Immature natural killer cell (primary cell): ENCODE results near the gene REEP6. TPM values are rescaled to one million over a fixed set of nuclear protein-coding genes. Genes with fewer than 3 reads are reported as not detected.

ENCODE experiments used
- DNase-seq, 3 donors: peaks; one replicate each; pipeline ENCODE4 v3.0.0; 2022; ENCODE audit warnings: mixed read lengths in 1 of 3
- H3K27ac Mint-ChIP-seq, 6 donors: one replicate each; pipeline ENCODE4 v1.8.0; 2020; ENCODE audit warnings: mixed read lengths in 6 of 6, mild to moderate bottlenecking in 5 of 6, inconsistent platforms in 4 of 6, moderate library complexity in 3 of 6
- H3K27me3 Mint-ChIP-seq, 3 donors: one replicate each; pipeline ENCODE4 v1.8.0; 2020 to 2021; ENCODE audit warnings: low read depth in 3 of 3, mild to moderate bottlenecking in 3 of 3, mixed read lengths in 3 of 3, moderate library complexity in 3 of 3, inconsistent platforms in 1 of 3
- H3K36me3 Mint-ChIP-seq, 3 donors: one replicate each; pipeline ENCODE4 v1.8.0; 2020; ENCODE audit warnings: mixed read lengths in 3 of 3, inconsistent platforms in 2 of 3, mild to moderate bottlenecking in 2 of 3
- H3K4me1 Mint-ChIP-seq, 2 donors: one replicate each; pipeline ENCODE4 v1.8.0; 2020; ENCODE audit warnings: inconsistent platforms in 2 of 2, mild to moderate bottlenecking in 2 of 2, mixed read lengths in 2 of 2, moderate library complexity in 1 of 2
- H3K4me3 Mint-ChIP-seq, 5 donors: one replicate each; pipeline ENCODE4 v1.8.0; 2020; ENCODE audit warnings: mild to moderate bottlenecking in 5 of 5, mixed read lengths in 5 of 5, inconsistent platforms in 3 of 5, moderate library complexity in 3 of 5
- H3K9me3 Mint-ChIP-seq, 6 donors: one replicate each; pipeline ENCODE4 v1.8.0; 2020; ENCODE audit warnings: mild to moderate bottlenecking in 6 of 6, mixed read lengths in 6 of 6, inconsistent platforms in 4 of 6, moderate library complexity in 3 of 6
- polyA plus RNA-seq, 3 donors: library from polyadenylated mRNA; unstranded; fragments of 300-500 nt; fragmentation: Illumina TruSeq; gene quantifications; one replicate each; pipeline ENCODE4 v1.2.3, GENCODE V29; 2021

REEP6 gene
- polyA plus RNA-seq, 3 donors from 2014 or later: 4.0 to 7.1 (median 6.4) TPM

DNA sequence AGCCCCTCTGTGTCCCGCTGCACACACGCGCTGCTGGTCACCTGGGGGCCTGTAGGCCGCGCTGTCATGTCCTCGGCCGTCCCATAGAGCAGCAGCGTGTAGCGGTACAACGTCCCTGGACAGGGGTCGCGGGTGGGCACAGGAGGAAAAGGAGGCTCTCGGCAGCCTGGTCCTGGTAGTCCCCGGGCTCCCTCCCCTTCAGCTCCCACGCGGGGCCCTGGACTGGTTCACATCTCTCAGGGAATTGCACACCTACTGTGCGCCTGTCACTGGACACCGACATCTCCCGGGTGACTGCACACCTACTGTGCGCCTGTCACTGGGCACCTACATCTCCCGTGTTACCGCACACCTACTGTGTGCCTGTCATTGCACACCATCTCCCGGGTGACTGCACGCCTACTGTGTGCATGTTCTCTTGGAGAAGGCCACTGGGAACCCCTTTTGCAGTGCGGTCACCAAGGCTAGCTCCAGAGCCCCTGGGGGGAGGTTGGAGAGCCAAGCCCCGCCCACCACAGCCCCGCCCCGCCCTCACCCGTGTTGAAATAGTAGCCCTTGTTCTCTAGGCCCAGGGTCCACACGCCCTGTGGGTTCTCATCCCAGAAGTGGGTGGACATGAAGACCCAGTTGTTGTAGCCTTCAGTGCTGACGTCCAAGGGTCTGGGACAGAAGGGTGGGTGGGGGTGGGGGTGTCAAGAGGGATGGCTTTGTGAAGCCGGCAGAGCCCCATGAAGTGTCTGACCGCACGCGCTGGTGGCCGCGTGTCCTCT is 8.4 kb upstream of the REEP6 start:
- no peak for DNase-seq
- peaks cover 3 to 8% (median 5%) of the 10 kb centered on the region in 3 donors for H3K27me3 Mint-ChIP-seq
- H3K4me1 Mint-ChIP-seq: peaks cover 9 to 12% of the 10 kb centered on the region in 2 donors
- H3K36me3 Mint-ChIP-seq: peaks cover 0 to 4% (median 0%) of the 10 kb centered on the region in 3 donors
- H3K4me3 Mint-ChIP-seq: no peak overlapping the region
- no peaks in the 10 kb centered on the region for H3K9me3 Mint-ChIP-seq
- H3K27ac Mint-ChIP-seq: peak overlapping the region in 1 of 6 donors; percentile 42

DNA sequence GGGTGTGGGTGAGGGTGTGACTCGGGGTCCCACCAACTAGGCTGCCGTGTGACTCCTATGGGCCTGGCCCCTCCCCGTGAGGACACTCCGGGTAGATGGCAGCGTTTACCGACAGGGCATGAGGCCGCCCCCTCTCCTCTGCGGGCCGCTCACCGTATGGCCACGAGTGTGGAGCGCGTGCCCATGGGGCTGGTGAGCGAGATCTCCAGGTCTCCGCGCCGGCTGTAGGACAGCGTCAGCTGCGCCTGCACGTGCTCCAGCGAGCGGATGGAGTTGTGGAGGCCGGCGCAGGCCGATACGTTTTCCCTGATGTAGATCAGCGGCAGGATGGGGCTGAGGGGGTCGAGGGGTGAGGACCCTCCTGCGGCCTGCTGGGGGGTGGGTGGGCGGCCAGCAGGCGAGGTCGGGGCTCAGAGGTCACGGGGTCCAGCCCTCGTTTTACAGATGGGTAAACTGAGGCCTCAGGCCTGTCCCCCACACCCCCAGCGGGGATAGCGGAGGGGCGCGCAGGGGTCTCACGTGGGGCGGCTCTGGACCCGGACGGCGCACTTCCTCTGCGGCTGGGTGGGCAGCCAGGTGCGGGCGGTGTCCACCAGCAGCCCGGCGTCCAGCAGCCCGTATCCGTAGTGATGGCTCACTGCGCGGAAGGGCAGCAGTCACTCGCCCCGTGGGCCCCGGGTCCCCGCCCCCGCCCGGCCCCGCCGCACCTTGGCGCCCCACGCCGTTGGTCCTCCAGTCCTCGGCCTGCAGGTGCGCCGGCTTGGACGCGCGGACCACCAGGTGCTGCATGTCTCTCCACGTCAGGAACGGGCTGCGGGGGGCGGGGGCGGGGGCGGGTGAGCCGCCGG is 7.6 kb upstream of the REEP6 start:
- Mint-ChIP-seq H3K9me3 (no peaks in the 10 kb centered on the region), H3K4me3 (no peak overlapping the region), H3K36me3 (peaks cover 0 to 4% (median 0%) of the 10 kb centered on the region in 3 donors), H3K4me1 (peaks cover 6 to 9% of the 10 kb centered on the region in 2 donors), H3K27me3 (peaks cover 3 to 8% (median 5%) of the 10 kb centered on the region in 3 donors), H3K27ac (no peak overlapping the region)
- no peak for DNase-seq

DNA sequence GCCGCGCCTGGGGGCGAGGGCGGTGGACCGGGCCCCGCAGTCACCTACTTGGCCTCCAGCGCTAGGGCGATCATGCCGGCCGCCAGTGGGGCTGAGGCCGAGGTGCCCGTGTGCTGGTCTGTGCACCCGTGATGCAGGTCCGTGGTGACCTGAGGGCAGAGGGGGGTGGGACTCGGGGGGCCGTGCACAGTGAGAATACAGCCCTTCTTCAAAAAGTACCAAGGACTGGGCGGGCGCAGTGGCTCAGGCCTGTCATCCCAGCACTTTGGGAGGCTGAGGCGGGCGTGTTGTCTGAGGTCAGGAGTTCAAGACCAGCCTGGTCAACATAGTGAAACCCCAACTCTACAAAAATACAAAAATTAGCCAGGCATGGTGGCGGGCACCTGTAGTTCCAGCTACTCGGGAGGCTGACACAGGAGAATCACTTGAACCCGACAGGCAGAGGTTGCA is 7.0 kb upstream of the REEP6 start:
- no peak overlapping the region for H3K4me3 Mint-ChIP-seq
- H3K9me3 Mint-ChIP-seq: no peaks in the 10 kb centered on the region
- H3K27me3 Mint-ChIP-seq: peaks cover 3 to 7% (median 4%) of the 10 kb centered on the region in 3 donors
- peaks cover 4 to 6% of the 10 kb centered on the region in 2 donors for H3K4me1 Mint-ChIP-seq
- DNase-seq: no peak
- no peak overlapping the region for H3K27ac Mint-ChIP-seq
- H3K36me3 Mint-ChIP-seq: peaks cover 0 to 3% (median 0%) of the 10 kb centered on the region in 3 donors

- Mint-ChIP-seq H3K9me3 (no peaks in the 10 kb centered on the region), H3K4me3 (no peak overlapping the region), H3K27me3 (peaks cover 6 to 7% (median 6%) of the 10 kb centered on the region in 3 donors), H3K27ac (no peak overlapping the region), H3K4me1 (peaks cover 11 to 14% of the 10 kb centered on the region in 2 donors), H3K36me3 (no peaks in the 10 kb centered on the region)
- no peak for DNase-seq
Observed at GRCh38 chr19:1486720-1487575, 4.0 kb upstream of the REEP6 start.

GRCh38 chr19:1487576-1488281 is 3.3 kb upstream of the REEP6 start:
- Mint-ChIP-seq H3K27ac (no peak overlapping the region), H3K4me3 (no peak overlapping the region), H3K27me3 (peaks cover 6 to 7% (median 6%) of the 10 kb centered on the region in 3 donors), H3K4me1 (peaks cover 12 to 14% of the 10 kb centered on the region in 2 donors), H3K36me3 (no peaks in the 10 kb centered on the region), H3K9me3 (no peaks in the 10 kb centered on the region)
- no peak for DNase-seq

DNA sequence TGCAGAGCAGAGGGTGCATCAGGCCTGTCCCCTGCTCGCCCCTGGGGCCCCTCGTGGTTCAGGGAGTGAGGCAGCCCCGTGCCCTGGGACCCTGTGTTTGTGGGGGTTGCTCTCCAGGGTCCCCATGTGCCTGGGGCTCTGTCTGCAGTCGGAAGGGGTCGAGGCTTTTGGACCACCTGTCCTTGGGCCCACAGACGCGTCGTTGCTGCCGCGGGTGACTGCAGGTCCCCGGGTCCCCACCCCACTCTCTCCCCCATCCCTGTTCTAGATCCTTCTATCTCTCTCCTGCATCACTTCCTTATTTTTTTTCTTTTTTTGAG is 2.7 kb upstream of the REEP6 start:
- no peaks in the 10 kb centered on the region for H3K9me3 Mint-ChIP-seq
- no peak for DNase-seq
- no peak overlapping the region for H3K27ac Mint-ChIP-seq
- no peak overlapping the region for H3K4me3 Mint-ChIP-seq
- no peaks in the 10 kb centered on the region for H3K36me3 Mint-ChIP-seq
- peaks cover 12 to 14% of the 10 kb centered on the region in 2 donors for H3K4me1 Mint-ChIP-seq
- peaks cover 6 to 7% (median 6%) of the 10 kb centered on the region in 3 donors for H3K27me3 Mint-ChIP-seq

DNA sequence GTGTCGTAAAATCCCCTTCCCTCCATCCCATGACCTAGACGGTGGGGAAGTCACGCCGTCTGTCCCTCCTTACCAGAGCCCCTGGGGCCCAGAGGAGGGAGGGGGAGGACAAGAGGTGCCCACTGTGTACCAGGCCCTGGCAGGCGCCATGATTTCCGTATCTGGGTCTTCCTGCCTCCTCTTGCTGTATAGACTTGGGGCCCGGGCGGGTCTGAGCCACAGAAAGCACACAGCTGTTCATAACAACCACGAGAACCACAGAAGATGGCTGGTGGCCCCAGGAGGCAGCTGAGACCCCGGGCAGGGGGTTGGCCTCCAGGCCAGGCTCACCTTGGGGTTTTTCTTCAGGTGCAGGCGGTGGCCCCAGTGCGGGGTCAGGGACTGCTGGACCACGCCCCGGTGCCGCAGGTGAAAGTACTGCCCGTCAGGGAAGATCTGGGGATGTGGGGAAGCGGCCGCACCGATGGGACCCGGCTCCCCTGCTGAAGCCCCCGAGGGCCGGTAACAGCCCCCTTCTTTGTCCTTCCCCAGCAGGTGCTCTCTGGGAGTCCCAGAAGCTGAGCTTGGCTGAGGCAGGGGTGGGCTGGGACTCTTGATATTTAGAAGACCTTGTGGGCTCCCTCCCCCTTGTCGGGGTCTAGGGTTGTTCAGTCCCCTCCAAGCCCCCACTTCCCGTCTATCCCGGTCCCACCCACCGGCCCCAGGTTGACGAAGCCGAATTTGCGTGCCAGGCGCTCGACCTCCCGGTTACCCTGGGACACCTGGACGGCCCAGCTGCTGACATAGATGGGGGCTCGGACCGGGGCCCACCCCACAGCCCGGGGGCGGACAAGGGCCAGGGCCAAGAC is 1.3 kb upstream of the REEP6 start:
- H3K36me3 Mint-ChIP-seq: no peaks in the 10 kb centered on the region
- peak overlapping the region in 2 of 6 donors; percentile 30 to 62 for H3K27ac Mint-ChIP-seq
- peaks cover 12 to 14% of the 10 kb centered on the region in 2 donors for H3K4me1 Mint-ChIP-seq
- H3K9me3 Mint-ChIP-seq: no peaks in the 10 kb centered on the region
- peaks cover 6 to 9% (median 6%) of the 10 kb centered on the region in 3 donors for H3K27me3 Mint-ChIP-seq
- peak in 1 of 3 donors; percentile 17 for DNase-seq
- H3K4me3 Mint-ChIP-seq: peak overlapping the region; percentile 48 to 68 (median 60)

- H3K4me3 Mint-ChIP-seq: peak within 1 kb of the TSS; percentile 82 to 92 (median 87)
- H3K36me3 Mint-ChIP-seq: no peaks in the 10 kb centered on the region
- H3K27ac Mint-ChIP-seq: peak within 1 kb of the TSS; percentile 69 to 93 (median 87)
- no peaks in the 10 kb centered on the region for H3K9me3 Mint-ChIP-seq
- peaks cover 12 to 14% of the 10 kb centered on the region in 2 donors for H3K4me1 Mint-ChIP-seq
- peak; percentile 99 for DNase-seq
- H3K27me3 Mint-ChIP-seq: peaks cover 6 to 9% (median 6%) of the 10 kb centered on the region in 3 donors
Observed at GRCh38 chr19:1490311-1491113, 469 bp upstream of the REEP6 start, which contains the start of gene PCSK4. Gene PCSK4 (minus strand): TSS chr19:1490350. CDS start chr19:1490346, 4 bp downstream.

- H3K27me3 Mint-ChIP-seq: peaks cover 6 to 9% (median 6%) of the 10 kb centered on the region in 3 donors
- peak overlapping the region; percentile 78 to 86 (median 81) for H3K4me3 Mint-ChIP-seq
- DNase-seq: no peak
- no peaks in the 10 kb centered on the region for H3K9me3 Mint-ChIP-seq
- H3K27ac Mint-ChIP-seq: peak overlapping the region in 2 of 6 donors; percentile 18 to 45
- peaks cover 12 to 14% of the 10 kb centered on the region in 2 donors for H3K4me1 Mint-ChIP-seq
- no peaks in the 10 kb centered on the region for H3K36me3 Mint-ChIP-seq
Observed at GRCh38 chr19:1491849-1492170, 829 bp downstream of the REEP6 start.

DNA sequence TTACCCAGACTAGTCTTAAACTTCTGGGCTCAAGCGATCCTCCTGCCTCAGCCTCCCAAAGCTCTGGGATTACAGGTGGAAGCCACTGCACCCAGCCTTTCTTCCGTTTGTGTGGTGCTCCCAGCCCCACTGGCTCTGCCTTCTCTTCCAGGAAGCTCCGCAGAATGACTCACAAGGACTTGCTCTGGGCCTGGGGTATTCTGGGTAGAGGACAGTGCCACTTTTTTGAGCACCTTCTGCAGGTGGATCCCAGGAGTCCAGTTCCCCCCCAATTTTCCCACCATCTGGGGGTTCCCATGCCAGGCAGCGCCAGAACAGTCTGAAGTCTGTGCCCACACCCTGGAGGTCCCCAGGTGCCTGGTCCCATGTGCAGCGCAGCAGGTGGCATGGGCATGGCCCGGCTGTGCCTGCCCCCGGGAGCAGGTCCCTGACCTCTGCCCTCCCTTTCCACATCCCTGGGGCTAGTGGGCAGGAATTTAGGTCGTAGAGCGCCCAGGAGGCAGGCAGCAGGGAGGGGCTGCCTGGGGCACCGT is 1.6 kb downstream of the REEP6 start:
- Mint-ChIP-seq H3K27me3 (peaks cover 6 to 9% (median 6%) of the 10 kb centered on the region in 3 donors), H3K4me3 (peak overlapping the region in 4 of 5 donors; percentile 21 to 82 (median 54)), H3K9me3 (no peaks in the 10 kb centered on the region), H3K36me3 (no peaks in the 10 kb centered on the region), H3K27ac (peak overlapping the region in 1 of 6 donors; percentile 55), H3K4me1 (peaks cover 12 to 14% of the 10 kb centered on the region in 2 donors)
- no peak for DNase-seq

DNA sequence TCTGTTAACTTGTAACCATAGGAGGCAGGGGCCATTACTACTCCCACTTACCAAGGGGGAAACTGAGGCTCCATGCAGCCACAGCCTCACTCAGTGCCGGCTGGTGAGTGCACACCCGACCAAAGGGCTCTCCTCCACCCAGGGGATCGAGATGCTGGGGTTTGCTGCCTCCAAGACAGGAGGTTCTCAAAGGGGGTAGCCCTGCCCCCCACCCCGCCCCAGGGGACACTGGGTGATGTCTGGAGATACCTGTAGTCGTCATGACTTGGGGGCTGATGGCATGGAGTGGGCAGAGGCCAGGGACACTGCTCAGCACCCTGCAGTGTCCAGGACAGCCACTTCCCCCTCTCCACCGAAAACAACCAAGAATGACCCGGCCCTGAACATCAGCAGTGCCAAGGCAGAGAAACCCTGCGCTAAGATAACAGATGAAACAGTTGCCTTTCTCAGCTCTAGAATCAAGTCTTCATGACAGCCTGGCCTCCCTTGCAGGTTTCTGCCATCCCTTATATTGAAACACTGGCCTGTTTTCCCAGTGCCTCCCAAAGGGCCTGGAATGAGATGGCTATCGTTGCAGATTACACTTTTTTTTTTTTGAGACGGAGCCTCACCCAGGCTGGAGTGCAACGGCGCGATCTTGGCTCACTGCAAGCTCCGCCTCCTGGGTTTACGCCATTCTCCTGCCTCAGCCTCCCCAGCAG is 3.3 kb downstream of the REEP6 start:
- peaks cover 6 to 9% (median 6%) of the 10 kb centered on the region in 3 donors for H3K27me3 Mint-ChIP-seq
- H3K9me3 Mint-ChIP-seq: no peaks in the 10 kb centered on the region
- no peak for DNase-seq
- peaks cover 12 to 13% of the 10 kb centered on the region in 2 donors for H3K4me1 Mint-ChIP-seq
- no peak overlapping the region for H3K27ac Mint-ChIP-seq
- H3K4me3 Mint-ChIP-seq: no peak overlapping the region
- H3K36me3 Mint-ChIP-seq: no peaks in the 10 kb centered on the region
